ENCODE data around the gene CTIF. TPM values are rescaled to one million over a fixed set of nuclear protein-coding genes. Genes with fewer than 3 reads are reported as not detected.

The CTIF gene
- total RNA-seq, 1 donor = 86.4 TPM

- H3K4me3 ChIP-seq (ENCODE audit: low read depth, low read length) = no peak overlapping the region
- DNase-seq (ENCODE audit: low read depth) = no peak
- TF ChIP-seq CTCF (IDR thresholded peaks at IDR 0.05; ENCODE audit: insufficient read depth, low read depth, low read length) = no peak
Measured at GRCh38 chr18:48893608-48894600, 355.1 kb downstream of the CTIF start.

- TF ChIP-seq CTCF (IDR thresholded peaks at IDR 0.05; ENCODE audit: insufficient read depth, low read depth, low read length) = no peak
- no peak for DNase-seq (ENCODE audit: low read depth)
- no peak overlapping the region for H3K4me3 ChIP-seq (ENCODE audit: low read depth, low read length)
Measured at GRCh38 chr18:48894799-48895346, 356.0 kb downstream of the CTIF start.

- TF ChIP-seq CTCF (IDR thresholded peaks at IDR 0.05; ENCODE audit: insufficient read depth, low read depth, low read length) = no peak
- DNase-seq (ENCODE audit: low read depth) = no peak
- H3K4me3 ChIP-seq (ENCODE audit: low read depth, low read length) = no peak overlapping the region
Measured at GRCh38 chr18:48896326-48896874, 357.6 kb downstream of the CTIF start.

- TF ChIP-seq CTCF (IDR thresholded peaks at IDR 0.05; ENCODE audit: insufficient read depth, low read depth, low read length) = peak; percentile 52
Measured at GRCh38 chr18:48896875-48897511, 358.2 kb downstream of the CTIF start.

GRCh38 chr18:48897531-48897930 is 358.7 kb downstream of the CTIF start:
- DNase-seq (ENCODE audit: low read depth) = no peak
- TF ChIP-seq CTCF (IDR thresholded peaks at IDR 0.05; ENCODE audit: insufficient read depth, low read depth, low read length) = no peak
- H3K4me3 ChIP-seq (ENCODE audit: low read depth, low read length) = no peak overlapping the region

More at GRCh38 chr18:48896875-48897511, 358.2 kb downstream of the CTIF start:
- DNase-seq (ENCODE audit: low read depth) = peak; percentile 74
- no peak overlapping the region for H3K4me3 ChIP-seq (ENCODE audit: low read depth, low read length)

GRCh38 chr18:48898521-48898920 is 359.7 kb downstream of the CTIF start:
- no peak for TF ChIP-seq CTCF (IDR thresholded peaks at IDR 0.05; ENCODE audit: insufficient read depth, low read depth, low read length)
- no peak overlapping the region for H3K4me3 ChIP-seq (ENCODE audit: low read depth, low read length)
- DNase-seq (ENCODE audit: low read depth) = no peak

Measured in fibroblast of villous mesenchyme (primary cell).